Esophagus muscularis mucosa (tissue), 4 donors: ENCODE results near the gene SPTA1.
"Not testable (repeated sequence)": the region's sequence is repeated elsewhere in the genome, so short reads cannot be mapped to it uniquely, and the experiment has no call there.

Experiments
- EP300 ChIP-seq: sonication (generic); formaldehyde crosslinking; IDR thresholded peaks from one replicate; pipeline ENCODE4 v1.6.1; 2017; ENCODE audit warnings: antibody characterized with exemption
- POLR2A ChIP-seq: fragments of 450-650 bp; IDR thresholded peaks from one replicate; pipeline ENCODE4 v1.6.1; 2017; ENCODE audit warnings: antibody characterized with exemption, moderate library complexity, mild to moderate bottlenecking, low read depth
- POLR2AphosphoS5 ChIP-seq, 2 donors: sonication (generic); formaldehyde crosslinking; IDR thresholded peaks; one replicate each; pipeline ENCODE4 v1.6.1; 2017; ENCODE audit warnings: antibody characterized with exemption in 2 of 2
- TF ChIP-seq, protein P1 (sequence below), 3 experiments: fragments of 200-600 bp in 2 of 3; fragments of 450-650 bp in 1 of 3; sonication (generic) in 2 of 3; IDR thresholded peaks; one replicate each; pipeline ENCODE4 v1.5.1; 2017 to 2019; ENCODE audit warnings: antibody characterized with exemption in 3 of 3, mild to moderate bottlenecking in 2 of 3, moderate library complexity in 1 of 3

DNA sequence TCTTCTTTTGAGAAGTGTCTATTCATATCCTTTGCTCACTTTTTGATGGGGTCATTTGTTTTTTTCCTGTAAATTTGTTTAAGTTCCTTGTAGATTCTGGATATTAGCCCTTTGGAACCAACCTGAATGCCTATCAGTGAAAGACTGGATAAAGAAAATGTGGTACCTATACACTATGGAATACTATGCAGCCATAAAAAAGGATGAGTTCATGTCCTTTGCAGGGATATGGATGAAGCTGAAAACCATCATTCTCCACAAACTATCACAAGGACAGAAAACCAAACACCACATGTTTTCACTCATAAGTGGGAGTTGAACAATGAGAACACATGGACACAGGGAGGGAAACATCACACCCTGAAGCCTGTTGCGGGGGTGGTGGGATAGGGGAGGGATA lies 1.8 kb upstream of the SPTA1 start:
- TF ChIP-seq, protein P1, sequence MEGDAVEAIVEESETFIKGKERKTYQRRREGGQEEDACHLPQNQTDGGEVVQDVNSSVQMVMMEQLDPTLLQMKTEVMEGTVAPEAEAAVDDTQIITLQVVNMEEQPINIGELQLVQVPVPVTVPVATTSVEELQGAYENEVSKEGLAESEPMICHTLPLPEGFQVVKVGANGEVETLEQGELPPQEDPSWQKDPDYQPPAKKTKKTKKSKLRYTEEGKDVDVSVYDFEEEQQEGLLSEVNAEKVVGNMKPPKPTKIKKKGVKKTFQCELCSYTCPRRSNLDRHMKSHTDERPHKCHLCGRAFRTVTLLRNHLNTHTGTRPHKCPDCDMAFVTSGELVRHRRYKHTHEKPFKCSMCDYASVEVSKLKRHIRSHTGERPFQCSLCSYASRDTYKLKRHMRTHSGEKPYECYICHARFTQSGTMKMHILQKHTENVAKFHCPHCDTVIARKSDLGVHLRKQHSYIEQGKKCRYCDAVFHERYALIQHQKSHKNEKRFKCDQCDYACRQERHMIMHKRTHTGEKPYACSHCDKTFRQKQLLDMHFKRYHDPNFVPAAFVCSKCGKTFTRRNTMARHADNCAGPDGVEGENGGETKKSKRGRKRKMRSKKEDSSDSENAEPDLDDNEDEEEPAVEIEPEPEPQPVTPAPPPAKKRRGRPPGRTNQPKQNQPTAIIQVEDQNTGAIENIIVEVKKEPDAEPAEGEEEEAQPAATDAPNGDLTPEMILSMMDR (IDR thresholded peaks at IDR 0.05): not testable (repeated sequence)
- TF ChIP-seq POLR2A; POLR2AphosphoS5 (IDR thresholded peaks at IDR 0.05); EP300: not testable (repeated sequence)
